Heart right ventricle (tissue), 16 donors: ENCODE data around the gene CNIH2. TPM values are rescaled to one million over a fixed set of nuclear protein-coding genes. Genes with fewer than 3 reads are reported as not detected.

Source experiments
- ATAC-seq, 8 donors: fragments of 200-7000 bp; cut with Tn5 transposase; one replicate each; pipeline ENCODE4 v1.9.1; 2020; ENCODE audit warnings: mild to moderate bottlenecking in 8 of 8, moderate library complexity in 8 of 8, moderate number of reproducible peaks in 1 of 8
- DNase-seq, 2 donors: peaks; one replicate each; pipeline ENCODE4 v3.0.0-alpha.2; 2020
- H3K27ac ChIP-seq, 10 donors: fragments of 200-600 bp; sonication (generic) in 2 of 10; one replicate each; pipeline versions ENCODE4 v1.5.0 to v1.8.0; 2020 to 2022; ENCODE audit warnings: mild to moderate bottlenecking in 3 of 10
- H3K27me3 ChIP-seq, 7 donors: fragments of 200-600 bp; one replicate each; pipeline ENCODE4 v1.8.0; 2021 to 2022; ENCODE audit warnings: mild to moderate bottlenecking in 2 of 7
- H3K36me3 ChIP-seq, 9 donors: fragments of 200-600 bp; sonication (generic) in 1 of 9; one replicate each; pipeline versions ENCODE4 v1.5.0 to v1.8.0; 2020 to 2022; ENCODE audit warnings: mild to moderate bottlenecking in 2 of 9
- H3K4me1 ChIP-seq, 9 donors: fragments of 200-600 bp; sonication (generic) in 1 of 9; one replicate each; pipeline versions ENCODE4 v1.5.0 to v1.8.0; 2020 to 2022; ENCODE audit warnings: mild to moderate bottlenecking in 4 of 9
- H3K4me3 ChIP-seq, 10 donors: fragments of 200-600 bp; sonication (generic) in 2 of 10; one replicate each; pipeline versions ENCODE4 v1.5.0 to v1.8.0; 2020 to 2022; ENCODE audit warnings: mild to moderate bottlenecking in 7 of 10, moderate library complexity in 2 of 10
- H3K9me3 ChIP-seq, 11 donors: fragments of 200-600 bp in 10 of 11; sonication (generic) in 2 of 11; one replicate each; pipeline versions ENCODE4 v1.5.0 to v1.8.0; 2013 to 2022; ENCODE audit warnings: mild to moderate bottlenecking in 2 of 11, control low read depth in 1 of 11, moderate library complexity in 1 of 11
- WGBS, 2 donors: extraction: QIAGEN DNeasy Blood & Tissue Kit; methylation state at CpG; one replicate each; pipeline ENCODE4 v1.1.7; 2013; ENCODE audit warnings: inconsistent platforms in 1 of 2; 5-methylcytosine and 5-hydroxymethylcytosine counted together
- intact Hi-C, 10 donors: fragments of 100-400 bp; cut with DNase I; formaldehyde crosslinking; loops; one replicate each; pipeline versions ENCODE4 v1.11.1 to v1.14.2; 2022
- polyA plus RNA-seq, 2 donors: library from polyadenylated mRNA; stranded (reverse); fragments of 200-250 nt; gene quantifications; one replicate each; pipeline ENCODE4 v1.2.3, GENCODE V29; 2013
- total RNA-seq, 10 donors: library from RNA; stranded (reverse); fragmentation: NEBNext Ultra II Directional in 3 of 10; extraction: Animal tissue kit (Norgen Biotek cat#: 25700) in 3 of 10; gene quantifications; one replicate each; pipeline versions ENCODE4 v1.2.1 to v1.2.4, GENCODE V29; 2021 to 2023
- TF ChIP-seq, protein P1 (sequence below), 9 donors: fragments of 200-600 bp; sonication (generic) in 2 of 9; IDR thresholded peaks; one replicate each; pipeline versions ENCODE4 v1.5.0 to v1.8.0; 2021 to 2022; ENCODE audit warnings: antibody characterized with exemption in 9 of 9, mild to moderate bottlenecking in 5 of 9, moderate library complexity in 1 of 9
- donor health status: Arrhythmogenic right ventricular cardiomyopathy.
- donor health status: ischemic (EF 13 %, LVEDD 7.1; RV severe dilation, severe dysfunction).
- donor health status: healthy with polysubstance abuse.
- donor health status: DM: no; HTN: yes; CAD: no.
- donor health status: DM: no; HTN: no; CAD: no.
- donor health status: ischemic (EF 25% LVEDD 6.9; RV normal size, moderate dysfunction).
- donor health status: ischemic (EF 25% LVEDD 5.7; RV mildly dilated, moderate dysfunction).
- donor health status: healthy.
- donor health status: DM: yes; HTN: yes; CAD: no.
- donor health status: Ischemic cardiomyopathy.
- donor health status: ischemic (EF 35%, LVEDD 5.7; RV mildly dilated, moderate dysfunction).
- donor health status: nonischemic (EF 11% LVEDD 7.7; RV severe dilation, severe dysfunction).
- donor health status: DM: yes; HTN: yes; CAD: no.
- donor health status: PGD.
- donor health status: ischemic (EF 29% LVEDD 5.4; RV normal size, mild dysfunction).
- donor health status: nonischemic (EF 23%, LVEDD 6.1; RV moderate dilation, normal function).

CNIH2 gene
- total and polyA plus RNA-seq, 12 donors = 0.06 to 0.57 (median 0.45) TPM; not detected in 7

GRCh38 chr11:66293352-66293751 lies 15.4 kb downstream of the CNIH2 start:
- TF ChIP-seq, protein P1, sequence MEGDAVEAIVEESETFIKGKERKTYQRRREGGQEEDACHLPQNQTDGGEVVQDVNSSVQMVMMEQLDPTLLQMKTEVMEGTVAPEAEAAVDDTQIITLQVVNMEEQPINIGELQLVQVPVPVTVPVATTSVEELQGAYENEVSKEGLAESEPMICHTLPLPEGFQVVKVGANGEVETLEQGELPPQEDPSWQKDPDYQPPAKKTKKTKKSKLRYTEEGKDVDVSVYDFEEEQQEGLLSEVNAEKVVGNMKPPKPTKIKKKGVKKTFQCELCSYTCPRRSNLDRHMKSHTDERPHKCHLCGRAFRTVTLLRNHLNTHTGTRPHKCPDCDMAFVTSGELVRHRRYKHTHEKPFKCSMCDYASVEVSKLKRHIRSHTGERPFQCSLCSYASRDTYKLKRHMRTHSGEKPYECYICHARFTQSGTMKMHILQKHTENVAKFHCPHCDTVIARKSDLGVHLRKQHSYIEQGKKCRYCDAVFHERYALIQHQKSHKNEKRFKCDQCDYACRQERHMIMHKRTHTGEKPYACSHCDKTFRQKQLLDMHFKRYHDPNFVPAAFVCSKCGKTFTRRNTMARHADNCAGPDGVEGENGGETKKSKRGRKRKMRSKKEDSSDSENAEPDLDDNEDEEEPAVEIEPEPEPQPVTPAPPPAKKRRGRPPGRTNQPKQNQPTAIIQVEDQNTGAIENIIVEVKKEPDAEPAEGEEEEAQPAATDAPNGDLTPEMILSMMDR (IDR thresholded peaks at IDR 0.05) = no peak
- ATAC-seq (no peak), DNase-seq (no peak)
- 63 to 77% methylated on average over 4 of the region's 4 CpGs for WGBS, 2 donors
- Histone ChIP-seq H3K9me3 (no peaks in the 10 kb centered on the region), H3K36me3 (no peaks in the 10 kb centered on the region), H3K27me3 (peaks cover 17 to 45% (median 35%) of the 10 kb centered on the region in 7 donors), H3K4me3 (no peak overlapping the region), H3K27ac (no peak overlapping the region), H3K4me1 (peaks cover 0 to 22% (median 16%) of the 10 kb centered on the region in 9 donors)
- intact Hi-C loops = no loop called here

- Histone ChIP-seq H3K4me1 (peaks cover 0 to 21% (median 15%) of the 10 kb centered on the region in 9 donors), H3K27ac (no peak overlapping the region), H3K9me3 (no peaks in the 10 kb centered on the region), H3K27me3 (peaks cover 17 to 45% (median 35%) of the 10 kb centered on the region in 7 donors), H3K4me3 (no peak overlapping the region), H3K36me3 (no peaks in the 10 kb centered on the region)
- intact Hi-C loops = no loop called here
- TF ChIP-seq, protein P1 (IDR thresholded peaks at IDR 0.05) = no peak
- ATAC-seq (no peak), DNase-seq (no peak)
- 81% methylated on average over 30 of the region's 30 CpGs for WGBS, 2 donors
Measured at GRCh38 chr11:66293777-66294625, 16.0 kb downstream of the CNIH2 start.

DNA sequence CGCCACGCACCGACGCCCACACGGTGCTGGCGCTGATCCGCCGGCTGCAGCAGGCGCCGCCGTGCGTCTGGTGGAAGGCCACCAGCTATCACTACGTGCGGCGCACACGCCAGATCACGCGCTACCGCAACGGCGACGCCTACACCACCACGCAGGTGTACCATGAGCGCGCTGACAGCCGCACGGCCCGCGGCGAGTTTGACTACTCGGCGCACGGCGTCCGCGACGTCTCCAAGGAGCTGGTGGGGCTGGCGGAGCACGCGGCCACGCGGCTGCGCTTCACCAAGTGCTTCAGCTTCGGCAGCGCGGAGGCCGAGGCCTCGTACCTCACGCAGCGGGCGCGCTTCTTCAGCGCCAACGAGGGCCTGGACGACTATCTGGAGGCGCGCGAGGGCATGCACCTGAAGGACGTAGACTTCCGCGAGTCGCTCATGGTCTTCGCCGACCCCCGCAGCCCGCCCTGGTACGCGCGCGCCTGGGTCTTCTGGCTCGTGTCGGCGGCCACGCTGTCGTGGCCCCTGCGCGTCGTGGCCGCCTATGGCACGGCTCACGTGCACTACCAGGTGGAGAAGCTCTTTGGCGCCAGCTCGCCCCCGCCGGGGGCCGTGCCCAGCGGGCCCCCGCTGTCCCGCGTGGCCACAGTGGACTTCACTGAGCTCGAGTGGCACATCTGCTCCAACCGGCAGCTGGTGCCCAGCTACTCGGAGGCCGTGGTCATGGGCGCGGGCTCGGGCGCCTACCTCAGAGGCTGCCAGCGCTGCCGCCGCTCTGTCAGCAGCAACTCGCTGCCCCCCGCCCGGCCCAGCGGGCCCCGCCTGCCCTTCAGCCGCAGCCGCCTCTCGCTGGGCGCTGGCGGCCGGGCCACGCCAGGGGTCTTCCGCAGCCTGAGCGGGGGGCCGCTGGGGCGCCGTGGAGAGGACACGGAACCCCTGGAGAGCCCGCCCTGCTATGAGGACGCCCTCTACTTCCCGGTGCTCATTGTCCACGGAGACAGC lies 16.9 kb downstream of the CNIH2 start:
- peaks cover 17 to 45% (median 35%) of the 10 kb centered on the region in 7 donors for H3K27me3 ChIP-seq
- WGBS, 2 donors = 76 to 82% methylated on average over 100 to 123 of the region's 123 CpGs
- no peak for DNase-seq
- ATAC-seq = no peak
- H3K4me1 ChIP-seq = peaks cover 0 to 14% (median 10%) of the 10 kb centered on the region in 9 donors
- H3K36me3 ChIP-seq = no peaks in the 10 kb centered on the region
- H3K9me3 ChIP-seq = no peaks in the 10 kb centered on the region
- TF ChIP-seq, protein P1 (IDR thresholded peaks at IDR 0.05) = no peak
- H3K4me3 ChIP-seq = no peak overlapping the region
- H3K27ac ChIP-seq = no peak overlapping the region
- intact Hi-C loops = no loop called here

DNA sequence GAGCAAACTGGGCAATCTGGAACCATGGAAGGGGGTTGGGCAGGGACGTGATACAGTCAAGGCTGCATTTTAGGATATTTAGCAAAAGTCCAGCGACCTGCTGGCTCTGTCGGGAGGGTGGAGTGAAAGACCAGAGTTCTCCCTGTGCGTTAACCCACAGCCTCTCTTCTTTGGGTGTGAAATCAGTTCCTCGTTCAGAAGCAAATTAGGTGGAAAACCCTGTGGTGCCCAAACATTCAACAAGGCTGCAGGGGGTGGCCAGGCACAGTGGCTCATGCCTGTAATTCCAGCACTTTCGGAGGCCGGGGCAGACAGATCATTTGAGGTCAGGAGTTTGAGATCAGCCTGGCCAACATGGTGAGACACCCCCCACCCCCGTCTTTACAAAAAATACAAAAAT lies 19.6 kb downstream of the CNIH2 start:
- Histone ChIP-seq H3K27ac (no peak overlapping the region), H3K4me3 (no peak overlapping the region), H3K27me3 (peaks cover 13 to 28% (median 25%) of the 10 kb centered on the region in 7 donors), H3K4me1 (no peaks in the 10 kb centered on the region), H3K36me3 (no peaks in the 10 kb centered on the region), H3K9me3 (no peaks in the 10 kb centered on the region)
- intact Hi-C loops = no loop called here
- DNase-seq (no peak), ATAC-seq (no peak)
- TF ChIP-seq, protein P1 (IDR thresholded peaks at IDR 0.05) = no peak
- 43 to 49% methylated on average over 8 of the region's 8 CpGs for WGBS, 2 donors
